ENCODE data around the gene IL1RL2. TPM values are rescaled to one million over a fixed set of nuclear protein-coding genes. Genes with fewer than 3 reads are reported as not detected.
A peak's percentile ranks its signal among the peaks of the same experiment; 100 is the strongest.

Gene IL1RL2
- total RNA-seq, 2 donors from 2014 or later = 1.4 to 3.8 TPM

GRCh38 chr2:102149644-102150455, 37.0 kb upstream of the IL1RL2 start:
- no peak overlapping the region for H3K4me3 ChIP-seq
- peak overlapping the region; percentile 52 to 98 for H3K27ac ChIP-seq
- no peaks in the 10 kb centered on the region for H3K36me3 ChIP-seq
- H3K27me3 ChIP-seq (replicated peaks; ENCODE audit: insufficient read depth) = no peaks in the 10 kb centered on the region
- H3K9me3 ChIP-seq = no peaks in the 10 kb centered on the region
- peaks cover 9% of the 10 kb centered on the region for H3K4me1 ChIP-seq (replicated peaks)
- intact Hi-C loops (cut with DNase I) = no loop called here
- no peak for DNase-seq (ENCODE audit: low spot score)
- WGBS = 85% methylated on average over 9 of the region's 9 CpGs
- TF ChIP-seq CTCF (IDR thresholded peaks at IDR 0.05) (no peak), POLR2A (IDR thresholded peaks at IDR 0.05) (no peak), POLR2AphosphoS5 (IDR thresholded peaks at IDR 0.05) (no peak)

- no peaks in the 10 kb centered on the region for H3K27me3 ChIP-seq (replicated peaks; ENCODE audit: insufficient read depth)
- intact Hi-C loops (cut with DNase I) = no loop called here
- TF ChIP-seq CTCF (IDR thresholded peaks at IDR 0.05) = no peak
- TF ChIP-seq POLR2A (IDR thresholded peaks at IDR 0.05) = no peak
- TF ChIP-seq POLR2AphosphoS5 (IDR thresholded peaks at IDR 0.05) = no peak
- no peak for DNase-seq (ENCODE audit: low spot score)
- no peaks in the 10 kb centered on the region for H3K36me3 ChIP-seq
- no peak overlapping the region for H3K4me3 ChIP-seq
- H3K4me1 ChIP-seq (replicated peaks) = peaks cover 20% of the 10 kb centered on the region
- WGBS = 92% methylated on average over 6 of the region's 6 CpGs
- peak overlapping the region; percentile 84 to 87 for H3K27ac ChIP-seq
- no peaks in the 10 kb centered on the region for H3K9me3 ChIP-seq
Measured at GRCh38 chr2:102154364-102154763, 32.5 kb upstream of the IL1RL2 start.

- intact Hi-C loops (cut with DNase I) = no loop called here
- Histone ChIP-seq H3K4me1 (replicated peaks) (peaks cover 20% of the 10 kb centered on the region), H3K36me3 (no peaks in the 10 kb centered on the region), H3K27ac (peak overlapping the region; percentile 84 to 87), H3K4me3 (no peak overlapping the region), H3K9me3 (no peaks in the 10 kb centered on the region), H3K27me3 (replicated peaks; ENCODE audit: insufficient read depth) (no peaks in the 10 kb centered on the region)
- TF ChIP-seq POLR2A (IDR thresholded peaks at IDR 0.05) (no peak), POLR2AphosphoS5 (IDR thresholded peaks at IDR 0.05) (no peak), CTCF (IDR thresholded peaks at IDR 0.05) (no peak)
- WGBS = 53% methylated on average over 7 of the region's 7 CpGs
- DNase-seq (ENCODE audit: low spot score) = no peak
Measured at GRCh38 chr2:102154946-102155702, 31.7 kb upstream of the IL1RL2 start.

- Histone ChIP-seq H3K27me3 (replicated peaks; ENCODE audit: insufficient read depth) (no peaks in the 10 kb centered on the region), H3K4me1 (replicated peaks) (peaks cover 20% of the 10 kb centered on the region), H3K36me3 (no peaks in the 10 kb centered on the region), H3K27ac (peak overlapping the region; percentile 84 to 87), H3K9me3 (no peaks in the 10 kb centered on the region), H3K4me3 (no peak overlapping the region)
- intact Hi-C loops (cut with DNase I) = no loop called here
- no peak for TF ChIP-seq POLR2A (IDR thresholded peaks at IDR 0.05)
- peak; percentile 90 for TF ChIP-seq POLR2AphosphoS5 (IDR thresholded peaks at IDR 0.05)
- TF ChIP-seq CTCF (IDR thresholded peaks at IDR 0.05) = no peak
- WGBS = 33% methylated on average over 6 of the region's 6 CpGs
- DNase-seq (ENCODE audit: low spot score) = peak; percentile 81
Measured at GRCh38 chr2:102155703-102156515, 30.9 kb upstream of the IL1RL2 start.
